GM12878 (cell line): ENCODE measurements around the gene SLC2A3. TPM values are rescaled to one million over a fixed set of nuclear protein-coding genes. Genes with fewer than 3 reads are reported as not detected.
"Not testable (repeated sequence)": the region's sequence is repeated elsewhere in the genome, so short reads cannot be mapped to it uniquely, and the experiment has no call there.

ENCODE experiments used
- ATAC-seq: fragments of 200-7000 bp; cut with Tn5 transposase; 3 replicates; pipeline ENCODE4 v1.9.1; 2020; ENCODE audit warnings: mild to moderate bottlenecking, moderate library complexity
- BruUV-seq: library from RNA; stranded (reverse); fragments of 400-500 nt; replicated peaks from 2 replicates; lab custom pipeline; 2021; lab: Mats Ljungman, UMichigan
- CTCF ChIA-PET: fragments of 300-600 bp; sonication (Branson Sonifier 250); formaldehyde crosslinking; extraction: SDS; loops from one replicate; lab custom pipeline; 2021; ENCODE audit warnings: inconsistent platforms; lab: Yijun Ruan, JAX
- POLR2A ChIA-PET: fragments of 350-600 bp; formaldehyde crosslinking; extraction: SDS; loops from one replicate; lab custom pipeline; 2021; ENCODE audit warnings: inconsistent platforms; lab: Charles Lee
- RAD21 ChIA-PET: fragments of 300-600 bp; sonication (Branson Sonifier 250); formaldehyde crosslinking; loops from one replicate; lab custom pipeline; 2023; ENCODE audit warnings: antibody characterized with exemption; ENCODE audit not compliant: unreplicated experiment; lab: Charles Lee
- SMC1A ChIA-PET: fragments of 300-600 bp; sonication (Branson Sonifier 250); formaldehyde crosslinking; loops from one replicate; lab custom pipeline; 2023; ENCODE audit not compliant: unreplicated experiment, uncharacterized antibody; lab: Charles Lee
- DNase-seq: peaks from one replicate; pipeline ENCODE4 v3.0.0-alpha.2; 2011; ENCODE audit warnings: low read depth, low spot score
- FAIRE-seq: peaks from 3 replicates; lab custom pipeline; 2011; peaks lifted over from hg19 to GRCh38; lab: Jason Lieb, UNC
- H2AFZ ChIP-seq: 2 replicates; pipeline ENCODE4 v1.6.0; 2011; ENCODE audit warnings: low read depth, low read length, control low read depth; ENCODE audit not compliant: control insufficient read depth
- H3K27ac ChIP-seq: 2 replicates; pipeline ENCODE4 v1.5.1; 2011; ENCODE audit warnings: control low read depth; ENCODE audit not compliant: control insufficient read depth, insufficient read depth
- H3K27me3 ChIP-seq, 2 experiments: replicated peaks in 1 of 2; 2 replicates each; pipeline versions ENCODE4 v1.6.0 to v1.6.1; 2011; ENCODE audit warnings: low read length in 1 of 2; ENCODE audit not compliant: control insufficient read depth in 2 of 2, insufficient read depth in 2 of 2
- H3K36me3 ChIP-seq, 2 experiments: 2 replicates each; pipeline ENCODE4 v1.5.1; 2011; ENCODE audit warnings: low read length in 1 of 2; ENCODE audit not compliant: control insufficient read depth in 2 of 2, insufficient read depth in 2 of 2
- H3K4me1 ChIP-seq: 2 replicates; pipeline ENCODE4 v1.6.1; 2011; ENCODE audit warnings: mild to moderate bottlenecking, low read length, moderate library complexity, mixed read lengths; ENCODE audit not compliant: control insufficient read depth, insufficient read depth
- H3K4me2 ChIP-seq: 2 replicates; pipeline ENCODE4 v1.6.0; 2011; ENCODE audit warnings: control low read depth; ENCODE audit not compliant: control insufficient read depth, insufficient read depth
- H3K4me3 ChIP-seq: fragments of 200-600 bp; sonication (generic); 2 replicates; pipeline ENCODE4 v1.5.1; 2016
- H3K79me2 ChIP-seq: 2 replicates; pipeline ENCODE4 v1.6.0; 2011; ENCODE audit warnings: low read length; ENCODE audit not compliant: control insufficient read depth, insufficient read depth
- H3K9ac ChIP-seq: 2 replicates; pipeline ENCODE4 v1.8.0; 2011; ENCODE audit warnings: low read length, control low read depth, mixed read lengths; ENCODE audit not compliant: control insufficient read depth, insufficient read depth
- H3K9me3 ChIP-seq: replicated peaks from 3 replicates; pipeline ENCODE4 v1.5.1; 2011; ENCODE audit warnings: mild to moderate bottlenecking, low read length; ENCODE audit not compliant: control insufficient read depth, insufficient read depth
- H4K20me1 ChIP-seq: 2 replicates; pipeline ENCODE4 v1.6.0; 2011; ENCODE audit not compliant: control insufficient read depth, insufficient read depth
- ATF7 ChIP-seq: fragments of 450-650 bp; IDR thresholded peaks from 2 replicates; pipeline ENCODE4 v1.6.1; 2016; ENCODE audit warnings: low read depth, mild to moderate bottlenecking
- EGR1 ChIP-seq, 2 experiments: IDR thresholded peaks; 1 replicate in 1 of 2; 2 replicates in 1 of 2; pipeline ENCODE4 v1.6.1; 2011 to 2012; ENCODE audit warnings: low read depth in 2 of 2, low read length in 2 of 2, borderline replicate concordance in 1 of 2, mild to moderate bottlenecking in 1 of 2, moderate library complexity in 1 of 2
- IKZF2 ChIP-seq, 2 experiments: fragments of 450-650 bp; IDR thresholded peaks; 2 replicates each; pipeline ENCODE4 v1.6.1; 2017; ENCODE audit warnings: mild to moderate bottlenecking in 2 of 2, moderate library complexity in 2 of 2
- MTA2 ChIP-seq: fragments of 450-650 bp; IDR thresholded peaks from 2 replicates; pipeline ENCODE4 v1.6.1; 2016; ENCODE audit warnings: low read depth, mild to moderate bottlenecking, moderate library complexity
- NRF1 ChIP-seq: conservative IDR thresholded peaks from 2 replicates; pipeline ENCODE4 v1.6.1; 2011; ENCODE audit warnings: mild to moderate bottlenecking, low read depth, low read length, improper control_type of control experiment
- SIX5 ChIP-seq: IDR thresholded peaks from 2 replicates; pipeline ENCODE4 v1.6.1; 2011; ENCODE audit warnings: mild to moderate bottlenecking, low read depth, low read length, moderate library complexity; ENCODE audit not compliant: severe bottlenecking
- STAT3 ChIP-seq: IDR thresholded peaks from 2 replicates; pipeline ENCODE4 v1.6.1; 2011; ENCODE audit warnings: low read depth, low read length, improper control_type of control experiment
- ZBED1 ChIP-seq: IDR thresholded peaks from 2 replicates; pipeline ENCODE4 v1.6.1; 2016; ENCODE audit warnings: borderline replicate concordance
- ZNF217 ChIP-seq: fragments of 450-650 bp; IDR thresholded peaks from 2 replicates; pipeline ENCODE4 v1.6.1; 2017; ENCODE audit warnings: antibody characterized with exemption, mild to moderate bottlenecking
- WGBS: methylation state at CpG from one replicate; pipeline ENCODE4 v1.1.6; 2016; ENCODE audit warnings: low lambda C conversion rate; ENCODE audit not compliant: insufficient replicate concordance, insufficient coverage; ENCODE audit errors: missing lambda C conversion rate; 5-methylcytosine and 5-hydroxymethylcytosine counted together
- in situ Hi-C: fragments of 300-500 bp; cut with MboI; formaldehyde crosslinking; loops from 9 replicates; pipeline ENCODE4 v1.14.3; 2018; ENCODE audit warnings: mixed read lengths
- intact Hi-C: fragments of 100-400 bp; cut with micrococcal nuclease; formaldehyde crosslinking; loops from one replicate; pipeline ENCODE4 v1.14.2; 2022; ENCODE audit not compliant: unreplicated experiment
- polyA plus RNA-seq, 11 experiments: library from polyadenylated mRNA; depleted of rRNA in 4 of 11; unstranded in 6 of 11; stranded (reverse) in 5 of 11; fragments of >200 nt; fragmentation: Nextera tagmentation in 4 of 11; fragmentation: Illumina TruSeq in 1 of 11; extraction: Ambion mirVana in 4 of 11; extraction: Trizol in 1 of 11; gene quantifications; 1 replicate in 1 of 11; 2 replicates in 10 of 11; pipeline versions ENCODE4 v1.2.1 to v1.2.3, GENCODE V29; 2011 to 2016; ENCODE audit warnings: inconsistent platforms in 2 of 11, missing spikeins in 2 of 11, low read depth in 1 of 11
- total RNA-seq, 4 experiments: library from RNA; depleted of rRNA in 3 of 4; stranded (reverse); fragments of >200 nt in 3 of 4; fragmentation: Illumina TruSeq in 1 of 4; extraction: Trizol in 1 of 4; gene quantifications; 2 replicates each; pipeline versions ENCODE4 v1.2.1 to v1.2.3, GENCODE V29; 2013 to 2021

The SLC2A3 gene
- total and polyA plus RNA-seq, 10 of the 15 experiments (the other 5 are each of a cell fraction or from before 2014, with no cell fraction given) = 6.5 to 66.3 (median 11.2) TPM

DNA sequence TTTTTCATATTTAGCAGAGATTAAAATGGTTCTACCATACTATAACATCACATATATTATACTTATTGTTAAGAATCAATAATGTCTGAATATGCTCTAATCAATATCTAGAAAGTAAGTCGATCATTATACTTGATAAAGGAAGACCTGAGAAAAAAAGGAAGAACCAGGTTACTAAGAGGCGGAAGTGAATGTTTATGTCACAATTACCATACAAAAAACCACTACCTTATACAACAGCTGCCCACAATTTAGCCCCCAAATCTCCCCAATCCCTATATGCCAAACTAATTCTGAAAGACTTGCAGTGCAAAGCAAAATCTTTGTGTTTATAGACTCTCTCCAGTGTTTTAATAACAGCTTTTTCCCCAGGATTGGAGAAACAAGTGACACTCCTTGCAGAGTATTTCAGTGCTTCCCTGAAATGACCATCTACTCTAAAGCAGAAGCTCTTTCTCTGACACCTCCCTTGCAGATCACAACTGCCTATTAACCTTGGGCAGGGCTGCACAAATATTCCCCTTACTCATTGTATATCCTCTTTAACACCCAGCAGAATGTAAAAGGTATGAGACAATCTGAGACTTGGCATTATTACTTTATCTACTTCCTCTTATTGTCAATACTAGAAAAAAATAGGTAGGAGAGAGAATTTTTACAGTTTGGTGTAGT lies 12.7 kb upstream of the SLC2A3 start (continued):
- TF ChIP-seq EGR1 (IDR thresholded peaks at IDR 0.05; ENCODE audit: borderline replicate concordance in 1 of 2, low read depth in 2 of 2, low read length in 2 of 2) (no peak), ZNF217 (no peak), NRF1 (no peak), ATF7 (no peak), STAT3 (no peak), MTA2 (no peak), ZBED1 (no peak)

DNA sequence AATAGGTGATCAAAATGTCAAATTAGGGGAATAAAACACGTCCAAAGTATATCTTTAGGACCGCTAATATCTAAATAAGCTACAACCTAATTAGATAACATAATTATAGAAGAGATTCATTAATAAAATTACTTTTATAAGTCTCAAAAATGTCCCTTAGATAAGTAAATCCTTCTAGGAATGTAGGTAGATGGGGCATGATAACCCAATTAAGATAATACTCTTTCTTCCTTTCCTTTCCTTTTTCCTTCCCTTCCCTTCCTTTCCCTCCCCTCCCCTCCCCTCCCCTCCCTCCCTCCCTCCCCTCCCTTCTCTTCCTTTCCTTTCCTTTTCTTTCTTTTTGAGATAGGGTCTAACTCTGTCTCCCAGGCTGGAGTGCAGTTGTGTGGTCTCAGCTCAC lies 11.0 kb upstream of the SLC2A3 start:
- 50% methylated on average over 2 of the region's 2 CpGs for WGBS
- ChIA-PET CTCF (interaction anchor here (1.2 kb wide), 1 partner anchor 14 kb away, joined by 5 read pairs; no protein-coding TSS in a partner anchor), SMC1A (interaction anchor here (0.6 to 1.3 kb wide), 3 partner anchors 11 to 1334 kb away, joined by 3 to 4 read pairs (median 3); partner anchors contain the start of gene SLC2A3), RAD21 (no interaction called here), POLR2A (no interaction called here)
- no peaks in the 10 kb centered on the region for H3K27me3 ChIP-seq
- H3K27ac ChIP-seq = no peak overlapping the region
- no peak overlapping the region for H3K4me2 ChIP-seq
- BruUV-seq = no TSS peak
- no peak overlapping the region for H2AFZ ChIP-seq
- H3K36me3 ChIP-seq = no peaks in the 10 kb centered on the region
- DNase-seq (no peak), FAIRE-seq (no peak), ATAC-seq (no peak)
- in situ Hi-C loops (no loop called here), intact Hi-C loops (no loop called here)
- TF ChIP-seq SIX5 (no peak), IKZF2 (IDR thresholded peaks at IDR 0.05) (no peak)
- no peak overlapping the region for H3K9ac ChIP-seq
- H3K79me2 ChIP-seq = no peaks in the 10 kb centered on the region
- H3K9me3 ChIP-seq = no peaks in the 10 kb centered on the region
- no peak overlapping the region for H3K4me3 ChIP-seq
- no peaks in the 10 kb centered on the region for H3K4me1 ChIP-seq
- H4K20me1 ChIP-seq = no peaks in the 10 kb centered on the region

DNA sequence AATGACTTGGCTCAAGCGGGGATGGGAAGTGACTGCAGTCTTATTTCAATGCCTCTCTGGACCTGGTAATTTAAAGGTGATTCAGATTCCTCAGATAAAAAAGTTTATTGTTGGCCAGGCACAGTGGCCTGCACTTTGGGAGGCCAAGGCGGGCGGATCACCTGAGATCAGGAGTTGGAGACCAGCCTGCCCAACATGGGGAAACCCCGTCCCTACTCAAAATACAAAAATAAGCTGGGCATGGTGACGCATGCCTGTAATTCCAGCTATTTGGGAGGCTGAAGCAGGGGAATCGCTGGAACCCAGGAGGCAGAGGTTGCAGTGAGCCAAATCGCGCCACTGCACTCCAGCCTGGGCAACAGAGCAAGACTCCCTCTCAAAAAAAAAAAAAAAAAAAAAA lies 8.8 kb upstream of the SLC2A3 start:
- ATAC-seq, FAIRE-seq: not testable (repeated sequence)
- SMC1A ChIA-PET = interaction anchor here (1.1 to 1.4 kb wide), 2 partner anchors 12 to 16 kb away, joined by 3 to 5 read pairs; no protein-coding TSS in a partner anchor

More for the DNA sequence above, 8.8 kb upstream of the SLC2A3 start:
- H3K36me3 ChIP-seq, CTCF ChIA-PET, H3K4me3 ChIP-seq, H3K27me3 ChIP-seq, BruUV-seq, RAD21 ChIA-PET, intact Hi-C loops, H4K20me1 ChIP-seq, H2AFZ ChIP-seq, in situ Hi-C loops, H3K4me2 ChIP-seq, H3K9me3 ChIP-seq, DNase-seq, H3K79me2 ChIP-seq, H3K9ac ChIP-seq, H3K27ac ChIP-seq, H3K4me1 ChIP-seq: not testable (repeated sequence)
- POLR2A ChIA-PET = interaction anchor here (1.5 kb wide), 1 partner anchor 16 kb away, joined by 3 read pairs; no protein-coding TSS in a partner anchor
- 99% methylated on average over 8 of the region's 8 CpGs for WGBS
